ENCODE measurements around the gene CEP126.

CEP126 gene

DNA sequence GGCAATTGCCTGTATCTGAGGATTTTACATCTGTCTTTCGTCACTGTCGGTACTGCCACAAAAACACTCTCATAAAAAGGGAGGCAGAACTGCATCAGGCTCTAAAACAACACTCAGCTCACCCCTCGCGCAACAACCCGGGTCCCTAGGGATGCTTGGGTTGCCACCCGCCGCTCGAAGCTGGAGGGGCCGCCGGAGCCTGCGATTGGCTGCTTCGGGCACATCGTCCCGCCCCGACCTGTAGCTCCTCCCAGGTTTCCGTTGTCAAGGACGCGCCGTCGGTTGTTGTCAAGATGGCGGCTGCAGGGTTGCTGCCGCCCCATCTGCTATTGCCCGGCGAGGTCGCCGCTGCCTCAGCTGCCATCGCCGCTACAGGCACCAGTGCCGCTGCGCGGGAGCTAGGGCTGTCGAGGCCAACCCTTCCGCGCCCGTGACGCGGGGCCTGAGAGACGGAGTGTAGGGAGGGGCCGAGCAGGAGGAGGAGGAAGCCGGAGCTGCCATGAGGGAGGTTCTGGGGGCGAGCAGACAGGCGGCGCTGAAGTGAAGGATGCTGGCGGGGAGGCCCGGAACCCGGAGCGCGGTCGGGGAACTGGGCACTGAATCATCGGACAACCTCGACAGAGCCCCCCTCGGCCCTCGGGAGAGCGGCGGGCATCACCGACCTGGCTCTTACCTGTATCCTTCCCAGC lies at the start of gene CEP126 (continued):
- TF ChIP-seq ZNF292 (tag by site-specific recombination; IDR thresholded peaks at IDR 0.05; ENCODE audit: borderline replicate concordance, low read depth) (no peak), GLIS1 (tag by site-specific recombination; IDR thresholded peaks at IDR 0.05) (peak; percentile 60), ZNF335 (tag by site-specific recombination; conservative IDR thresholded peaks at IDR 0.05) (peak; percentile 78), ZNF626 (tag by site-specific recombination; IDR thresholded peaks at IDR 0.05) (no peak), KLF16 (tag by site-specific recombination; IDR thresholded peaks at IDR 0.05) (0 out of 2 replicates have a peak, but pooled peaks have one; percentile 44), ZNF426 (tag by site-specific recombination; IDR thresholded peaks at IDR 0.05) (no peak), ZNF2 (tag by site-specific recombination; IDR thresholded peaks at IDR 0.05) (peak; percentile 69), ZNF311 (tag by site-specific recombination; IDR thresholded peaks at IDR 0.05; ENCODE audit: borderline replicate concordance) (no peak), ZNF175 (tag by site-specific recombination; IDR thresholded peaks at IDR 0.05) (no peak), ZNF140 (tag by site-specific recombination; IDR thresholded peaks at IDR 0.05) (no peak), ZNF660 (tag by site-specific recombination; IDR thresholded peaks at IDR 0.05) (0 out of 2 replicates have a peak, but pooled peaks have one; percentile 16), ZNF530 (tag by site-specific recombination; IDR thresholded peaks at IDR 0.05; ENCODE audit: low read depth) (no peak), ZIC2 (tag by site-specific recombination; IDR thresholded peaks at IDR 0.05) (peak; percentile 38), MEIS1 (CRISPR knock-in tag; IDR thresholded peaks at IDR 0.05; ENCODE audit: borderline replicate concordance) (no peak), ZXDB (tag by site-specific recombination; IDR thresholded peaks at IDR 0.05) (peak; percentile 71; the same call in 1 of the 2 replicates), ZNF561 (tag by site-specific recombination; IDR thresholded peaks at IDR 0.05; ENCODE audit: borderline replicate concordance) (peak; percentile 78; the same call in 1 of the 2 replicates), PRDM1 (tag by site-specific recombination; IDR thresholded peaks at IDR 0.05) (no peak), ZBTB17 (tag by site-specific recombination; IDR thresholded peaks at IDR 0.05) (peak; percentile 79), ZNF473 (tag by site-specific recombination; IDR thresholded peaks at IDR 0.05) (no peak)
- TF ChIP-seq, protein P1, sequence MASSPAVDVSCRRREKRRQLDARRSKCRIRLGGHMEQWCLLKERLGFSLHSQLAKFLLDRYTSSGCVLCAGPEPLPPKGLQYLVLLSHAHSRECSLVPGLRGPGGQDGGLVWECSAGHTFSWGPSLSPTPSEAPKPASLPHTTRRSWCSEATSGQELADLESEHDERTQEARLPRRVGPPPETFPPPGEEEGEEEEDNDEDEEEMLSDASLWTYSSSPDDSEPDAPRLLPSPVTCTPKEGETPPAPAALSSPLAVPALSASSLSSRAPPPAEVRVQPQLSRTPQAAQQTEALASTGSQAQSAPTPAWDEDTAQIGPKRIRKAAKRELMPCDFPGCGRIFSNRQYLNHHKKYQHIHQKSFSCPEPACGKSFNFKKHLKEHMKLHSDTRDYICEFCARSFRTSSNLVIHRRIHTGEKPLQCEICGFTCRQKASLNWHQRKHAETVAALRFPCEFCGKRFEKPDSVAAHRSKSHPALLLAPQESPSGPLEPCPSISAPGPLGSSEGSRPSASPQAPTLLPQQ (tag by site-specific recombination; IDR thresholded peaks at IDR 0.05) = peak; percentile 66
- TF ChIP-seq, protein P2, sequence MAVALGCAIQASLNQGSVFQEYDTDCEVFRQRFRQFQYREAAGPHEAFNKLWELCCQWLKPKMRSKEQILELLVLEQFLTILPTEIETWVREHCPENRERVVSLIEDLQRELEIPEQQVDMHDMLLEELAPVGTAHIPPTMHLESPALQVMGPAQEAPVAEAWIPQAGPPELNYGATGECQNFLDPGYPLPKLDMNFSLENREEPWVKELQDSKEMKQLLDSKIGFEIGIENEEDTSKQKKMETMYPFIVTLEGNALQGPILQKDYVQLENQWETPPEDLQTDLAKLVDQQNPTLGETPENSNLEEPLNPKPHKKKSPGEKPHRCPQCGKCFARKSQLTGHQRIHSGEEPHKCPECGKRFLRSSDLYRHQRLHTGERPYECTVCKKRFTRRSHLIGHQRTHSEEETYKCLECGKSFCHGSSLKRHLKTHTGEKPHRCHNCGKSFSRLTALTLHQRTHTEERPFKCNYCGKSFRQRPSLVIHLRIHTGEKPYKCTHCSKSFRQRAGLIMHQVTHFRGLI (tag by site-specific recombination; IDR thresholded peaks at IDR 0.05) = 0 out of 2 replicates have a peak, but pooled peaks have one; percentile 23
- TF ChIP-seq, protein P3, sequence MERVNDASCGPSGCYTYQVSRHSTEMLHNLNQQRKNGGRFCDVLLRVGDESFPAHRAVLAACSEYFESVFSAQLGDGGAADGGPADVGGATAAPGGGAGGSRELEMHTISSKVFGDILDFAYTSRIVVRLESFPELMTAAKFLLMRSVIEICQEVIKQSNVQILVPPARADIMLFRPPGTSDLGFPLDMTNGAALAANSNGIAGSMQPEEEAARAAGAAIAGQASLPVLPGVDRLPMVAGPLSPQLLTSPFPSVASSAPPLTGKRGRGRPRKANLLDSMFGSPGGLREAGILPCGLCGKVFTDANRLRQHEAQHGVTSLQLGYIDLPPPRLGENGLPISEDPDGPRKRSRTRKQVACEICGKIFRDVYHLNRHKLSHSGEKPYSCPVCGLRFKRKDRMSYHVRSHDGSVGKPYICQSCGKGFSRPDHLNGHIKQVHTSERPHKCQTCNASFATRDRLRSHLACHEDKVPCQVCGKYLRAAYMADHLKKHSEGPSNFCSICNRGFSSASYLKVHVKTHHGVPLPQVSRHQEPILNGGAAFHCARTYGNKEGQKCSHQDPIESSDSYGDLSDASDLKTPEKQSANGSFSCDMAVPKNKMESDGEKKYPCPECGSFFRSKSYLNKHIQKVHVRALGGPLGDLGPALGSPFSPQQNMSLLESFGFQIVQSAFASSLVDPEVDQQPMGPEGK (tag by site-specific recombination; IDR thresholded peaks at IDR 0.05) = peak; percentile 72
- TF ChIP-seq, protein P4, sequence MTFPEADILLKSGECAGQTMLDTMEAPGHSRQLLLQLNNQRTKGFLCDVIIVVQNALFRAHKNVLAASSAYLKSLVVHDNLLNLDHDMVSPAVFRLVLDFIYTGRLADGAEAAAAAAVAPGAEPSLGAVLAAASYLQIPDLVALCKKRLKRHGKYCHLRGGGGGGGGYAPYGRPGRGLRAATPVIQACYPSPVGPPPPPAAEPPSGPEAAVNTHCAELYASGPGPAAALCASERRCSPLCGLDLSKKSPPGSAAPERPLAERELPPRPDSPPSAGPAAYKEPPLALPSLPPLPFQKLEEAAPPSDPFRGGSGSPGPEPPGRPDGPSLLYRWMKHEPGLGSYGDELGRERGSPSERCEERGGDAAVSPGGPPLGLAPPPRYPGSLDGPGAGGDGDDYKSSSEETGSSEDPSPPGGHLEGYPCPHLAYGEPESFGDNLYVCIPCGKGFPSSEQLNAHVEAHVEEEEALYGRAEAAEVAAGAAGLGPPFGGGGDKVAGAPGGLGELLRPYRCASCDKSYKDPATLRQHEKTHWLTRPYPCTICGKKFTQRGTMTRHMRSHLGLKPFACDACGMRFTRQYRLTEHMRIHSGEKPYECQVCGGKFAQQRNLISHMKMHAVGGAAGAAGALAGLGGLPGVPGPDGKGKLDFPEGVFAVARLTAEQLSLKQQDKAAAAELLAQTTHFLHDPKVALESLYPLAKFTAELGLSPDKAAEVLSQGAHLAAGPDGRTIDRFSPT (tag by site-specific recombination; IDR thresholded peaks at IDR 0.05) = peak; percentile 72
- TF ChIP-seq, protein P5, sequence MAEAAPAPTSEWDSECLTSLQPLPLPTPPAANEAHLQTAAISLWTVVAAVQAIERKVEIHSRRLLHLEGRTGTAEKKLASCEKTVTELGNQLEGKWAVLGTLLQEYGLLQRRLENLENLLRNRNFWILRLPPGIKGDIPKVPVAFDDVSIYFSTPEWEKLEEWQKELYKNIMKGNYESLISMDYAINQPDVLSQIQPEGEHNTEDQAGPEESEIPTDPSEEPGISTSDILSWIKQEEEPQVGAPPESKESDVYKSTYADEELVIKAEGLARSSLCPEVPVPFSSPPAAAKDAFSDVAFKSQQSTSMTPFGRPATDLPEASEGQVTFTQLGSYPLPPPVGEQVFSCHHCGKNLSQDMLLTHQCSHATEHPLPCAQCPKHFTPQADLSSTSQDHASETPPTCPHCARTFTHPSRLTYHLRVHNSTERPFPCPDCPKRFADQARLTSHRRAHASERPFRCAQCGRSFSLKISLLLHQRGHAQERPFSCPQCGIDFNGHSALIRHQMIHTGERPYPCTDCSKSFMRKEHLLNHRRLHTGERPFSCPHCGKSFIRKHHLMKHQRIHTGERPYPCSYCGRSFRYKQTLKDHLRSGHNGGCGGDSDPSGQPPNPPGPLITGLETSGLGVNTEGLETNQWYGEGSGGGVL (tag by site-specific recombination; IDR thresholded peaks at IDR 0.05) = peak; percentile 88
- TF ChIP-seq, protein P6, sequence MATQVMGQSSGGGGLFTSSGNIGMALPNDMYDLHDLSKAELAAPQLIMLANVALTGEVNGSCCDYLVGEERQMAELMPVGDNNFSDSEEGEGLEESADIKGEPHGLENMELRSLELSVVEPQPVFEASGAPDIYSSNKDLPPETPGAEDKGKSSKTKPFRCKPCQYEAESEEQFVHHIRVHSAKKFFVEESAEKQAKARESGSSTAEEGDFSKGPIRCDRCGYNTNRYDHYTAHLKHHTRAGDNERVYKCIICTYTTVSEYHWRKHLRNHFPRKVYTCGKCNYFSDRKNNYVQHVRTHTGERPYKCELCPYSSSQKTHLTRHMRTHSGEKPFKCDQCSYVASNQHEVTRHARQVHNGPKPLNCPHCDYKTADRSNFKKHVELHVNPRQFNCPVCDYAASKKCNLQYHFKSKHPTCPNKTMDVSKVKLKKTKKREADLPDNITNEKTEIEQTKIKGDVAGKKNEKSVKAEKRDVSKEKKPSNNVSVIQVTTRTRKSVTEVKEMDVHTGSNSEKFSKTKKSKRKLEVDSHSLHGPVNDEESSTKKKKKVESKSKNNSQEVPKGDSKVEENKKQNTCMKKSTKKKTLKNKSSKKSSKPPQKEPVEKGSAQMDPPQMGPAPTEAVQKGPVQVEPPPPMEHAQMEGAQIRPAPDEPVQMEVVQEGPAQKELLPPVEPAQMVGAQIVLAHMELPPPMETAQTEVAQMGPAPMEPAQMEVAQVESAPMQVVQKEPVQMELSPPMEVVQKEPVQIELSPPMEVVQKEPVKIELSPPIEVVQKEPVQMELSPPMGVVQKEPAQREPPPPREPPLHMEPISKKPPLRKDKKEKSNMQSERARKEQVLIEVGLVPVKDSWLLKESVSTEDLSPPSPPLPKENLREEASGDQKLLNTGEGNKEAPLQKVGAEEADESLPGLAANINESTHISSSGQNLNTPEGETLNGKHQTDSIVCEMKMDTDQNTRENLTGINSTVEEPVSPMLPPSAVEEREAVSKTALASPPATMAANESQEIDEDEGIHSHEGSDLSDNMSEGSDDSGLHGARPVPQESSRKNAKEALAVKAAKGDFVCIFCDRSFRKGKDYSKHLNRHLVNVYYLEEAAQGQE (tag by site-specific recombination; IDR thresholded peaks at IDR 0.05) = no peak

Measured in HEK293 (cell line).